NCI-H2107 (cell line): ENCODE results near the gene TAC3.
"Not testable (repeated sequence)": the region's sequence is repeated elsewhere in the genome, so short reads cannot be mapped to it uniquely, and the experiment has no call there.

Source experiments
- DNase-seq: peaks from one replicate; lab custom pipeline; 2025; lab: John Stamatoyannopoulos, UW

Gene TAC3

DNA sequence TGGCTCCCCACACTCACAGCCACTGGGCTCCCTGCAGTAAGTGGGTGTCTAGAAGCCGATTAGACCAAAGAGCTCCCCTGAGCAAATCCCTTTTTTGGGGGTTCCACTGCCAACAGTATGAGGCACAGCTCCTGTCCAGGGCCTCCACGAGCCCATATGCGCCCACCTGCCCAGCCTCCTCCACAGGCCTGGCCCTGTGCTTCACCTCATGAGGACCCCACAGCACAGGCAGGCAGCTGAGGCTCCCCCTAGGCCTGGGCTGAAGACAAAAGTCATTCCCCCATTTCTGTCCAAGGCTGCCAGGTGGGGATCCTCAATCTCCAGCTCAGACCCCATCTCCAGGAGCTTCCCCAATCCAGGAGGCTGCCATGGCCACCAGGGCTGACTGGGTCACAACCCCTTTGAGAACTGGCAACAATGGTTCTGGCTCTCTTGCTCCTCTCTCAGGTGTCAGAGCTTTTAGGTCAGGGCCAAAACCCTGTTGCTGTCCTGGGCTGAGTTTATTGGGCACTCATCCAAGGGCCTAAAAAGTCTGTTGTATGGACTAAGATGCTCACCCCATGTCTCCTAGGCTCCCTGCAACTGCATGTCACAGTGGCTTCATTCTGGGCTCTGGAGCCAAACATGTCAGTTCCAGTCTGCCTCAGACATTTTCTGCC, 33.6 kb downstream of the TAC3 start:
- not testable (repeated sequence) for DNase-seq

DNA sequence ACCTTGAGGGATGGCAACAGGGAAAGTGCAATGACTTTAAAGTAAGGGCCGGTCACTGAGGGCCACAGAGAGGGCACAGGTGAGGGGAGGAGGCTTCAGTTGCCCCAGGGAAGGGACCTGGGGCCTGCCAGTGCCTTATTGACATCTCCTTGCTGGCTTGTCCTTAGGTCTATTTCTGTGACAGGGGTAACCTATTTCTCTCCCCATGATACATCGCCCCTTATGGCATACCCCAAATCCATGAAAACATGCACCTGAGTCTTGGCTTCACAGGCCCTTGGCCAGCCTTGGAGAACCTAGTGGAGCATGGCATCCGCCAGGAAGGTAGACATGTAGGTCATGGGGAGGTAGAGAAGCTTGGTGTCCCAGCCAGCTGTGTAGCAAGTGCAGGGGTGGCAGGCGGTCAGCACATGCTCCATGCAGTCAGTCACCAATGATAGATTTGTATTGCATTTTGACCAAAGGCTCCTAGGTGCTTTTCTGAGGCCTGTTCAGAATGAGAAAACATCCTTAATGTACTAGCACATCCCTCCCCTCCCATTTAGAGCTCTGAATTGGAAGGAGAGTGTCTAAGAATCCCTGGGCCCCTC, 35.3 kb downstream of the TAC3 start:
- DNase-seq = no peak

DNA sequence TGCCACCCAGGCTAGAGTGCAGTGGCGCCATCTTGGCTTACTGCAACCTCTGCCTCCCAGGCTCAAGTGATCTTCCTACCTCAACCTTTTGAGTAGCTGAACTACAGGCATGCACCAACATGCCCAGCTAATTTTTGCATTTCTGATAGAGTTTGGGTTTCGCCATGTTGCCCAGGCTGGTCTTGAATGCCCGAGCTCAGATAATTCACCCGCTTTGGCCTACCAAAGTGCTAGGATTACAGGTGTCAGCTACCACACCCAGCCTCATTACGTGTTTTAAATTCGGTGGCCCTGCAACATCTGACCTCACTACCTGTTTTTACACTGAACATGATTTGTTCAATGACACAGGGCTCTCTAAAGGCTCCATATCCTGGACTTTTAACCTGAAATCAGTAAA, 36.1 kb downstream of the TAC3 start:
- DNase-seq = no peak

DNA sequence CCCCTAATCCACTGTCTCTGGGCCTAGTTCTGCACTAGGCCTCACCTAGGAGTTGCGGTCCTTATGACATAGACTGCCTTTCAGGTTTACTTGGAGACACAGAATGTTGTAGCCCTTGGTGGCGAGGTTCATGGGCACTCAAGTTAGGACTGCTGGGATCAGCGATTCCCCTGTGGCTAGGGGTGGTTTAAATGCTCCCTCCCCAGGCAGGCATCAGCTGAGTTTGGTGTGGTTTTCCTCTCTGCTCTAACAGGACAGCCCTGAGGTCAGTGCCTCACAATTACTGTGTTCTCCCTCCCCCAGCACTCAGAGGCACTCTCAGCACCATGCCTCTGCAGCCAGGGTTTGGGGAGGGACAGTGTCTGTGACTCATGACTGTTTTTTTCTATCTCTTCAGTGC, 36.7 kb downstream of the TAC3 start:
- no peak for DNase-seq

DNA sequence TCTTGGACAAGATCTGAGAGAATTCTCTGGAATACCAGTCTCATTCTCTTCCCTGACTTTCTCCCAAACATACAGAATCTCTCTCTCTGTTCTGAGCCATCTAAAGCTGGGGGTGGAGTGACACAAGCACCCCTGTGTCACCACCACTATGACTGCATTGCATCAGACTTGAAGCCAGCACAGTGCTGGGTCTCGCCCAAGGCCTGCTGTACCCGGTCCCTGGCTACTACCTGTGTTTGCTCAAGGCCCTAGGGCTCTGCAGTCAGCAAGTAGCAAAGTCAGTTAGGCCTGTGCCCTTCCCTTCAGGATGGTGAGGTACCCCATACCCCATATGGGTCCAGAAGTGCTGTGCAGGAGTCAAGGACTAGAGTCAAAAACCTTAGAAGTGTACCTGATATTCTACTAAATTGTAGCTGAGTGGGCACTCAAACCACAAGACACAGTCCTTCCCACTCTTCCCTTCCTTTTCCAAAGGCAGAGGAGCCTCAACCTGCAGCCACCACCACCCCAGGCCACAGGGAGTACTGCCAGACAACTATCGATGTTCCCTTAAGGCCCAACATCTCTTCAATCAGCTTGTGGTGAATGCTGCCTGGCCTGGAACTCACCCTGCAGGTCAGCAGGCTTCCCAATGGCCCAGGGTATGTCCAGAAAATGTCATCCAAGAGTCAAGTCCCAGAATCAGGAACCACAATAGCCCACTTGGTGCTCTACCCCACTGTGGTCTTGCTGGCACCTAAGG, 37.8 kb downstream of the TAC3 start:
- DNase-seq = no peak

DNA sequence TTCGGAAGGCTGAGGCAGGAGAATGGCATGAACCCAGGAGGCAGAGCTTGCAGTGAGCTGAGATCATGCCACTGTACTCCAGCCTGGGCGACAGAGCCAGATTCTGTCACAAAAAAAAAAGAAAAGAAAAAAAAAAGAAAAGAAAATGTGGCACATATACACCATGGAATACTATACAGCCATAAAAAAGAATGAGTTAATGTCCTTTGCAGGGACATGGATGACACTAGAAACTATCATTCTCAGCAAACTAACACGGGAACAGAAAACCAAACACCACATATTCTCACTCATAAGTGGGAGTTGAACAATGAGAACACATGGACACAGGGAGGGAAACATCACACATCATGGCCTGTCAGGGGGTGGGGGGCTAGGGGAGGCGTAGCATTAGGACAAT, 39.0 kb downstream of the TAC3 start:
- not testable (repeated sequence) for DNase-seq

DNA sequence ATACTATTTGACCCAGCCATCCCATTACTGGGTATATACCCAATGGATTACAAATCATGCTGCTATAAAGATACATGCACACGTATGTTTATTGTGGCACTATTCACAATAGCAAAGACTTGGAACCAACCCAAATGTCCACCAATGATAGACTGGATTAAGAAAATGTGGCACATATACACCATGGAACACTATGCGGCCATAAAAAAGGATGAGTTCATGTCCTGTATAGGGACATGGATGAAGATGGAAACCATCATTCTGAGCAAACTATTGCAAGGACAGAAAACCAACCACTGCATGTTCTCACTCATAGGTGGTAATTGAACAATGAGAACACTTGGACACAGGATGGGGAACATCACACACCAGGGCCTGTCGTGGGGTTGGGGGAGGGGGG, 42.1 kb downstream of the TAC3 start:
- DNase-seq = not testable (repeated sequence)

DNA sequence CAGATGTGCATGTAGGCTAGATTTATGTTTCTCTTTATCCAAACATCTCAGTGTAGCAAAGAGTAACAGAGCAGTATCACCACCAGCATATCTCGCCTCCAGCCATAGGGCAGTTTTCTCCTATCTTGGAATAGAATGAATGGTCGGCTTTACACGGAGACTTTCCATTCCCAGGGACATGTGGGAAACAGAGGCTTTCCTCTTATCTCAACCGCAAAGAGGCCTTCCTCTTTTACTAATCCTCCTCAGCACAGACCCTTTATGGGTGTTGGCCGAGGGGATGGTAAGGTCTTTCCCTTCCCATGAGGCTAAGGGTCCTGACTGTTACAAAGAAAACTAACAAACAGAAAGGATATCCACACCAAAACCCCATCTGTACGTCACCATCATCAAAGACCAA, 47.4 kb downstream of the TAC3 start:
- DNase-seq = not testable (repeated sequence)

DNA sequence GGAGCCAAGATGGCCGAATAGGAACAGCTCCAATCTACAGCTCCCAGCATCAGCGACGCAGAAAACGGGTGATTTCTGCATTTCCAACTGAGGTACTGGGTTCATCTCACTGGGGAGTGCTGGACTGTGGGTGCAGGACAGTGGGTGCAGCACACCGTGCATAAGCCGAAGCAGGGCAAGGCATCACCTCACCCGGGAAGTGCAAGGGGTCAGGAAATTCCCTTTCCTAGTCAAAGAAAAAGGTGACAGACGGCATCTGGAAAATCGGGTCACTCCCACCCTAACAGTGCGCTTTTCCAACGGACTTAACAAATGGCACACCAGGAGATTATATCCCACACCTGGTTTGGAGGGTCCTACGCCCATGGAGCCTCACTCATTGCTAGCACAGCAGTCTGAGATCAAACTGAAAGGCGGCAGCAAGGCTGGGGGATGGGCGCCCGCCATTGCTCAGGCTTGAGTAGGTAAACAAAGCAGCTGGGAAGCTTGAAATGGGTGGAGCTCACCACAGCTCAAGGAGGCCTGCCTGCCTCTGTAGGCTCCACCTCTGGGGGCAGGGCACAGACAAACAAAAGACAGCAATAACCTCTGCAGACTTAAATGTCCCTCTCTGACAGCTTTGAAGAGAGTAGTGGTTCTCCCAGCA, 50.2 kb downstream of the TAC3 start:
- DNase-seq = not testable (repeated sequence)

DNA sequence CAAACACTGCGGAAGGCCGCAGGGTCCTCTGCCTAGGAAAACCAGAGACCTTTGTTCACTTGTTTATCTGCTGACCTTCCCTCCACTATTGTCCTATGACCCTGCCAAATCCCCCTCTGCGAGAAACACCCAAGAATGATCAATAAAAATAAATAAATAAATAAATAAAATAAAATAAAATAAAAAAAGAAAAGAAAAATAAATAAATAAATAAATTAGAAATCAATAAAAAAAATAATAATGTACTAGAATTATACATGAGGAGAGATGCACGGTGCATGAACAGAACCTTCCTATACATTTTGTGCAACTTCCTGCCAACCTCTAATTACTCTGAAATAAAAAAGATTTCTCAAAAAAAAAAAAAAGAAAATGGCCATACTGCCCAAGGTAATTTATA, 51.2 kb downstream of the TAC3 start:
- not testable (repeated sequence) for DNase-seq

DNA sequence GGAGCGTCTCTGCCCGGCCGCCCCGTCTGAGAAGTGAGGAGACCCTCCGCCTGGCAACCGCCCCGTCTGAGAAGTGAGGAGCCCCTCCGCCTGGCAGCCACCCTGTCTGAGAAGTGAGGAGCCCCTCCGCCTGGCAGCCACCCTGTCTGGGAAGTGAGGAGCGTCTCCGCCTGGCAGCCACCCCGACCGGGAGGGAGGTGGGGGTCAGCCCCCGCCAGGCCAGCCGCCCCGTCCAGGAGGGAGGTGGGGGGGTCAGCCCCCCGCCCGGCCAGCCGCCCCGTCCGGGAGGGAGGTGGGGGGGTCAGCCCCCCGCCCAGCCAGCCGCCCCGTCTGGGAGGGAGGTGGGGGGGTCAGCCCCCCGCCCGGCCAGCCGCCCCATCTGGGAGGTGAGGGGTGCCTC, 52.8 kb downstream of the TAC3 start:
- not testable (repeated sequence) for DNase-seq

DNA sequence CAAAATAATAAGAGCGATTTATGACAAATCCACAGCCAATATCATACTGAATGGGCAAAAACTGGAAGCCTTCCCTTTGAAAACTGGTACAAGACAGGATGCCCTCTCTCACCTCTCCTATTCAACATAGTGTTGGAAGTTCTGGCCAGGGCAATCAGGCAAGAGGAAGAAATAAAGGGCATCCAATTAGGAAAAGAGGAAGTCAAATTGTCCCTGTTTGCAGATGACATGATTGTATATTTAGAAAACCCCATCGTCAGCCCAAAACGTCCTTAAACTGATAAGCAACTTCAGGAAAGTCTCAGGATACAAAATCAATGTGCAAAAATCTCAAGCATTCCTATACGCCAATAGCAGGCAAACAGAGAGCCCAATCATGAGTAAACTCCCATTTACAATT, 54.1 kb downstream of the TAC3 start:
- not testable (repeated sequence) for DNase-seq
